Suprapubic skin (tissue), 3 donors: ENCODE results near the gene ZNF639.

ENCODE experiments used
- CTCF ChIP-seq, 2 donors: fragments of 200-600 bp in 1 of 2; fragments of 450-650 bp in 1 of 2; sonication (generic) in 1 of 2; IDR thresholded peaks; one replicate each; pipeline ENCODE4 v1.5.1; 2016 to 2019; ENCODE audit warnings: antibody characterized with exemption in 2 of 2, mild to moderate bottlenecking in 1 of 2, moderate library complexity in 1 of 2
- POLR2A ChIP-seq, 2 donors: fragments of 450-650 bp; IDR thresholded peaks; one replicate each; pipeline ENCODE4 v1.6.1; 2017; ENCODE audit warnings: antibody characterized with exemption in 2 of 2, mild to moderate bottlenecking in 2 of 2, moderate library complexity in 2 of 2

DNA sequence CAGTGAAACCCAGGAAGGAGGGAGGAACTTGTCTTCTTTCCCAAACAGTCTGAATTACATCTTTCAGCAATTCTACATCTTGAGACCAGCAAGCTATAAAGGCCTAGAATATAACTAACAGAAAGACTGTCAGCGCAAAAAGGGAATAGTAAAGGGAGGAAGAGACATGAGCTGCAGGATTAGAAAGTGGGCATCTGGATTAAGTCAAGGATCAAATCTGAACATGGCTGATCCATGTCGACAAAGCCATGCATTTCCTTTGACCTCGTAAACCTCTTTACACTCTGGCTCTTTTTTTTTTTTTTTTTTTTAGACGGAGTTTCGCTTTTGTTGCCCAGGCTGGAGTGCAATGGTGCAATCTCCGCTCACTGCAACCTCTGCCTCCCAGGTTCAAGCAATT, 36.5 kb upstream of the ZNF639 start:
- TF ChIP-seq POLR2A (IDR thresholded peaks at IDR 0.05) (no peak), CTCF (IDR thresholded peaks at IDR 0.05) (no peak)
